NCI-H146 (cell line): ENCODE data around the gene AGBL4.
"Not testable (repeated sequence)": the region's sequence is repeated elsewhere in the genome, so short reads cannot be mapped to it uniquely, and the experiment has no call there.

Source experiments
- DNase-seq: peaks from one replicate; lab custom pipeline; 2025; lab: John Stamatoyannopoulos, UW

AGBL4 gene

DNA sequence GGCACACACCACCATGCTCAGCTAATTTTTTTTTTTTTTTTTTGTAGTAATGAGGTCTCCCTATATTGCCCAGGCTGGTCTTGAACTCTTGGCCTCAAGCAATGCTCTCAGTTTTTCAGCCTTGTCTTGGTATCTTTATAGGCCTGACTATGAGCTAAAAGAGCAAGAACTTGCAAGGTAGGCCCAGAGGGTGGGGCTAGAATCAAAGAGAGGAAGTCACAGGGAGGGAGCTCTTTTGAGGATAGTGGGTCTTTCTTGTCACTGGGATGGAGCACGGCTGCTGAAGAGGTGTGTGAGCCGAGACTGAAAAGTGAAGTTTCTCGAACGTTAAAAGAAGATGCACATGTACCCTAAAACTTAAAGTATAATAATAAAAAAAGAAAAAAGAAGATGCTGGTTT lies 987.1 kb downstream of the AGBL4 start:
- no peak for DNase-seq

DNA sequence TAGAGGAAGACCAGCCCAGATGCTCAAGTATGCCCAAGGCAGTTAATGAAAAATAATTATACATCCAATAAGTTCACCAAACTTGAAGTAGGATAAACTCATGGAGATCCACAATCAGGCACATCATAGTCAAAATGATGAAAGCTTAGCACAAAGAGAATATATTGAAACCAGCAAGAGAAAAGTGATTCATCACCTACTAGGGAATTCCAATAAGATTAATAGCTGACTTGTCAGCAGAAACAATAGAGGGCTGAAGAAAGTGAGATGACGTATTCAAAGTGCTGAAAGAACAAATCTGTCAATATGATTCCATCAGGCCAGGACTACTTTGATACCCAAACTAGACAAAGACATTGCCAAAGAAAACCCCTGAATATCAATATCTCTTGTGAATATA lies 995.4 kb downstream of the AGBL4 start:
- no peak for DNase-seq

DNA sequence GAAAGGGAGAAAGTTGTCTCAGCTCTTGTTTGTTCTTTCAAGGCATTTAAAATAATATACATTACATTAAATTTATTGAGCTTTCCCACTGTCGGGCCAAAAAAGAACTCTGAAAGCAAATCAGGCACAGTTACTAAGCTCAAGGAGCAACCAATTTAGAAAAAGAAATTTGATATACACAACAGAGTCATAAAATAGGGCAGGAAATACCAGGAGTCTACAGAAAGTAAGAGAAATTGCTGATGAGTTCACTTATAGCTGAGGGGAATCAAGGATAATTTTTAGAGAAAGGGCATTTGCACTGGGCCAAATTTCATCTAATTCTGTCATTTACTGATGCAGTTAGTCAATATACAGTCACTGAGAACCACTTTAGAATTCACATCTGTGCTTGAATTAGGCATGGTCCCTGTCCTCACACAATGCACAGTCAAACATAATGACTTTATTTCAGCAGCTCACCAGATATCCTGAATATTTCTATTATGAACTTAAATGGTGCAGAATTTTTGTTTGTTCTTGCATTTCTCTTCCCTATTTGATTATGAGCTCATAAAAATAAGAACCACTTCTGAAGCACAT lies 997.4 kb downstream of the AGBL4 start:
- no peak for DNase-seq

DNA sequence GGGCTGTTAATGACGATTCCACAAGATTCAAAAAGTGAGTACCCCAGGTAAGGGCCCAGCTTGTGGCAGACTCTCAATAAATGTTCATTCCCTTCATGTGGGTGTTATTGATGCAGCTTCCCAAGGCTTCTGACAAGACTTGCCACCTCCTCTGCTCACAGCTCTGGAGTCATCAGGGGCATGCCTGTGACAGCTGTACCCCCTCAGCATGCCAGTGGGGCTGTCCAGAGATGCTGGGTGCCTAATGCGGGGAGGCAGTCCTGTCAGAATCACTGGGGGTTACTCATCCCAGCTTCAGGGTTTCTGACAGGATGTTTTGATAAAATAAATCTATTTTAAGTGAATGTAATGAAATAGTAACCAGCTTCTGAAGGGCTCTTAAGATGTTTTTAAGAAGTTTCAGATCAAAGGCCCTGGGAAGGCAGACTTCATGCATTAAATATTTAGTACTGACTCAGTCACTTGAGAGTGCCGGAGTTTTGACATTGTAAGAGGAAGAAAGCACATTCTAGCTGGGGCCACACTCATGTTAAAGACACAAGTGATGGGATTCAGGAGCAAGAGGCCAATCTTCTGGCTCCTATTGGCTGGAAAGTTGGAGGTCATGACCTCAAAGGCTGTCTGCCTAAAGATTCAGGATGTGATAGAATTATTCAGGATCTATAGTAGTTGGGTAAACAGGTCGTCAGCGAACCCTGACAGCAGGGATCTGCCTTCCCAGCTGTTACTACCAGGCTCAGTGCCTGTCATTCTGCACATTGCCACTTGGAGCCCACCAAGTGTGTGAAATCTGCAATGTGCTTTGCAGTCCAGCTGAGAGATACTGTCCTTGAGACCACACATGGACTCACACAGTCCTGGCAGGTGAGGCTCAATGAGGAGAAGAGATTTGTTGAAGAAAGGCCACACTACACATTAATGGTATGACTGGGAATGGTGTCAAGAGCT lies 1007.5 kb downstream of the AGBL4 start:
- no peak for DNase-seq

DNA sequence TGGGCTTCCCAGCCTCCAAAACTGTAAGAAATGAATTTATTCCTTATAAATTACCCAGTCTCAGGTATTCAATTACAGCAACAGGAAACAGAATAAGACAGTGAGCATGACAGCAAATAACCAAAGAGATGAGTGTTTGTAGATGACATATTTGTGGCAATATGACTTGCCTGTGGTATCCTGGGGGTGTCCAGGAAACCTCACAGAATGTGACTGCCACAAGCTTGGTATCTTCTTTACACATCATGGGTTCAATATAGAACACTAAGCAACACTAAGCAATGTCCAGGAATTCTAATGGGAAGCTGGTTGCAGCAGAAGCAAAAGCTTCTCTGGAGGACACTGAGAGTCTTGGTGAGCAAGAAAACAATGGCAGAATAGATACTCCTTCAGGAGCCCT lies 1010.7 kb downstream of the AGBL4 start:
- no peak for DNase-seq

DNA sequence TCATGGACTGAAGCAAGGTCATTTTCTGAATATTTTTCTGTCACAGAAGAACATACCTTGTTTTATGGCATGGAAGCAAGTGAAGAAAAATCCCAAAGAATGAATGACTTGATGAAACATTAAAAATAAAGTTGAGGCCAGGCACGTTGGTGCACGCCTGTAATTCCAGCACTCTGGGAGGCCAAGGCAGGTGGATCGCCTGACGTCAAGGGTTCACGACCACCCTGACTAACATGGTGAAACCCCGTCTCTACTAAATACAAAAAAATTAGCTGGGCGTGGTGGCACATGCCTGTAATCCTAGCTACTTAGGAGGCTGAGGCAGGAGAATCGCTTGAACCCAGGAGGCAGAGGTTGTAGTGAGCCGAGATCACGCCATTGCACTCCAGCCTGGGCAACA lies 1020.8 kb downstream of the AGBL4 start:
- DNase-seq, result not testable (repeated sequence)

DNA sequence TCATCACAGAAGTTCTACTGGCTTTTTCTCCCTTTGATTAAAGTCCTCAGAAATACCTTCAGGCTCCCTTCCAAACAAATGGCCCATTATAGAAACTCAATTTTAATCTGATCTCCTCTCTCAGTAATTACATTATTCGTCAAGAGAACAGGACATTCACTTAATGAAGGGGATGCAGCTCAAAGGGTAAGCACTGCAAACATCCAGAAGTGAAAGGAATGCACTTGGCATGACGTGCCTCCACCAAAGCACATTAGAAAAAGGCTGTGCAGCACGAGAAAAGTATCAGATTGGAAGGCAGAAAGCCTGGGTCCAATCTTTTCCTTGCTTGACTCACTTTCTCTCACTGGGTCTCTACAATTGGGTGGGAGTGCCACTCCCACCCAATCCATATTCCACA lies 1024.4 kb downstream of the AGBL4 start:
- DNase-seq, result no peak

DNA sequence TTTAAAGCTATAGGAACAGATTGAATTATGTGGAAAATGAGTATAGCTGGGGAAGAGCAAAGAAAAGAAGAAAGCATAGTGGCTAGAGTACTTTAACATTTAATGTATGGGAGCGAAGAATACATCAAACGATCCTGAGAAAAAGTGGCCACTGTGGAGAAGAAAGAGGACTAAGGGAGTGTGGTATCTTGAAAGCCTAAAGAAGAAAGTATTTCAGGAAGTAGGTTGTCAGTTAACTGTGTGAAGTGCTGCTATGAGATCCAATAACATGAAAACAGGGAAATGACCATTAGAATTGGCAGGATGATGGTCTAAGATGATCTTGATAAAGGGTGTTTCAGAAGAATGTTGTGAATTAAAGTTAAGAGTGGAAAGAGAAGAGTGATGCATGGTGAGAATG lies 1027.4 kb downstream of the AGBL4 start:
- DNase-seq, result no peak

DNA sequence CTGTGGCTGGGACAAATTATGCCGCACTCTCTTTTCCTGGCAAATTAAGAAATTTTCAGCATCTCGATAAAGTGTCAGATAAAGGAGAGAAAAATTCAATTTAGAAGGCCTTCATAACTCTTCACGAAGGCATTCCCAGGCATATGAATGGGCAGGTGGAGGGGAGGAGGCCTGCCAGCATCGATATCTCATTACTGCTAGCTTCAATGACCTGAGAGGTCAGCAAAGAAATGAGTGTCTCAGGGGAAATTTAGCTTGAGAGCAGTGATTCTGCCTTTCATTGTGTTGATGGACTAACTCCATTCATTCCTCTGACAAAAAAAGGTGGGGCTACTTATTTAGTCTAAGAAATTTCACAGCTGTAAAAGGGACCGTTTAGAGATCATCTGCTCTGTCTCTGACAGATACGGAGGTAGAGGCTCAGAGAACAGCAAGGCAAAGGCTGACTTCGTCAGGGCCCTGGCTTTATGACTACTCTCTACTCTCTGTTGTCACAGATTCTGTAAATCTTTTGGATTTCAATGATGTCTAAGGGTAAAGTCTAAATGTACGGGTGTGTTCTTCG lies 1035.0 kb downstream of the AGBL4 start:
- DNase-seq, result no peak

DNA sequence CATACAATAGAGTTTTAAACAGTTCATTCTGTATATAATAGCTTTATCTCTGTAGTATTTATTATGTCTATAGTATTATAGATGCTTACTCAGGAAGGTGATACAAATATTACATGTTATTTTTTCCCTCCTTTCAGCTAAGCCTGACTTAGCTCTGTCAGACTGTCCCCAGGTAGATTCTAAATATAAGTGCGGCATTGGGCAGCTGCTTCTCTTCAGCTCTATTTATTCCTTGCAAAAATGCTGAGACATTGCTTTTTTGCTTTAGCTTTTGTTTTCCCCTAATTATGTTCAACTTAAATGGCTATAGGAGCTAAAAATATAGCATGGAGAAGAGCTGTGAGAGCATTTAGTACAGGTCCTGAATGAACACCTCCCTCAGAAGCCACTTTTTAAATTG lies 1043.8 kb downstream of the AGBL4 start:
- no peak for DNase-seq

DNA sequence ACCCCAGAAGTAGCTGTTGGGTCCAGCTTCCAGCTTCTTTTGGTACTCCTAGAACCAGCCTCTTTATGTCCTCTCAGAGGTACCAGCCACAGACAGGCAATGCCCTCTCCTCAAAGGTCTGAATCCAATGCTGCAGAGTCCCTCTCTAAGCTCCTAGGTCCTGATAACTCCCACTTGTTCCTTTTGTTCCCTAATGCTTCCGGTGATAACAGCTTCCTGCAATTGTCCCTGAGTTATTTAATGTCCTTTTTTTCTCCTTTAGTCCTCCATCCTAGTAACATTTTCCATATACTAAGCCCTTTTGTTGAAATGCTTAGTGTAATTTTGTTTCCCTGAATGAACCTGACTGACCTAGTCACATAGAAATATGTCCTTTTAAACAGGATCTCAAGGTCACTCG lies 1045.3 kb downstream of the AGBL4 start:
- DNase-seq, result peak; percentile 2

DNA sequence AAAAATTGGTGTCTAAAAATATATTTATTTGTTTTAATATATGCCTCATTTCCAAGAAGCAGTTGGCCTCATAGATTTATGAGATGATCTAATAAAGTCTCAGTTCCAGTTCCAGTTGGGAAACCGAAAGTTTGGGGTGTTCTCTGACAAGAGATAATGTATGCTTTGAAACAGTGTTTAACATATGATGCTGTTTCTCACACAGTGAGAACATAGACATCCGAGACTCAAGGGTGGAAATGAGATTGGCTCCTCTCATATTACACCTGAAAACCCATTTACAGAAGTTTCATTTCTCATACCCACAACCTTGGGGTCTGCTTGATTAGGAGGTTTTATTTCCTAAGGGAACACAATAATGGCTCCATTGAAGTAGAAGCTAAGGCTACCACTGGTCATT lies 1046.5 kb downstream of the AGBL4 start:
- DNase-seq, result no peak

DNA sequence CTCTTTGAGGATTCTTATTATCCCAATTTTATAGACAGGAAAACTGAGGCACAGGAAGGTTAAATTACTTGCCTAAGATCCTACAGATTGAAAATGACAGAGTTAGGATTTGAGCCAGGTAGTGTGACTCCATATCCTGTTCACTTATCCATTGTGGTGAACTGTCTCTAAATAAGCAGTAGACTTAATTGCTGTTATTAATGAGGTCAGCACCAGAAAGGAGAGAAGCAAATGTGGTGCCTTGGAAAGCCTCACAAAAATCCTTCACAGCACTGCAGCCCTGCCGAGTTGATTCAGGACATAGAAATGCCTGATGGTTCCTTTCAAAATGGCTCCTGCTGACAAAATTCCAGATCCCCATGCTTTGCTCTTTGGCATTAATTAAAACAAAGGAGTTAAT lies 1053.8 kb downstream of the AGBL4 start:
- no peak for DNase-seq

DNA sequence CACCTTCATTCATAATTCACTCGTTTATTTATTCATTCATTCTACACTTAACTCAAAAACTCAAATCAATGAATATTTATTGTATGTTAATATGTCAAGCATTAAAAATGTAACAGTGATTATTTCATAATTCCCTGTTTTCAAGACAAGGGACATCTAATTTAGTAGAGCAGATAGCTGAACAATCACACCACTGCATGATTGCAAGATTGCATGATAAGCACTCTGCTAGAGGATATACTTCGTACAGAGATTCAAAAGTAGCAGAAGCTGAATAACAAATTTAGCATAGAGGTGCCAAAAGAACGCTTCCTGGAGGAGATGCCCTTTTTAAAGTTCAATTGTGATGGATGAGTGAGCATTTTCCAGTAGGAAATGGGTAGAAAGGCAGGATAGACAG lies 1056.4 kb downstream of the AGBL4 start:
- no peak for DNase-seq

DNA sequence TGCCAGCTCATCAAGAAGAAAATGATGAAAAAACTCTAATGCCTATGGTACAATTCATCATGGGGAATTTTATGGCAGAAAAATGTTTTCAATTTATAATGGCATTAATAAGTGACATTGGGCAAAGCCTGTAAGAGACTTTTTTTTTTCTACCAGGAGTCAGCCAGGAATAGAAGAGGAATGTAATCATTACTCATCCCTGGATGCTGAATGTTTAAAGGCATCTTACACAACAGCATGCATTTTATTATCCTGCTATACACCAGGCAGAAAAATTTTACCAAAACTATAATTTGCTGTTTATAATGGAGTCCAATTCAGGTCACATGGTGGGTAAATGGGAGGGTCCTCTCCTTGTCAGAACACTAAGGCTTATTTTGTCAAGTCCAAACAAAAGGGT lies 1057.2 kb downstream of the AGBL4 start:
- DNase-seq, result no peak

DNA sequence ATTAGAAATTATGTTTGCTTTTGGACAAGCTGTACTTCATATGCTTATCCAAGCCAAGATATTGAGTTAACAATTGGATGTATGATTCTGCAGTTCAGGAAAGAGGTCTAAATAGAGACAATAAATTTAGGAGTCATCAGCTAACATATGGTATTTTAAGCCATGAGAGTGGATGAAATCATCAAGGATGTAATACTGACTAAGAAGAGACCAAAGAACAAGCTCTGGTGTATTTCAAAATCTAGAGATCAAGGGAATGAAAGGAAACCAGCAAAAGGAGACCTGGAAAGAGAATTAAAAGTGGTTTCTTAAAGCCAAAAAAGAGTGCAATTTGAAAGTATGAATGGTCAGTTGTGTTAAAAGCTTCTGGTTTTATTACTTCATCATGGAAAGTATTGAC lies 1063.4 kb downstream of the AGBL4 start:
- no peak for DNase-seq

DNA sequence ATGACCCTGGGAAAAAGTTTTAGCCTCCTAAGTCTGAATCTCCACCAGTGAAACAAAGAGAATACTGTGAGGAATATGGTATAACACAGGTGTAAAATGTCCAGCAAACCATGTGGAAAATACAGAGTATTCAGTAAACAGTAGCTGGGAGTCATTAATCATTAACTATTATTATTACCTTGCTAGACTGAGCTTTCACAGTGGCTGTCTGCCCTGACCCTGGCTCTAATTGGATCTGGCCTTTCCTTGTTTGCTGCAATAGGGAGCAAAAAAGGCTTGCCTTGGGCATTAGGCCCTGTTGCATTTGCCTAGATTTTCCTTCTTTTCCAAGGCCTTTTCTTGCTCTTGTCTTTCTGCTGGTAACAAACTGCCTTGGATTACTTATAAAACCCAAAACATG lies 1068.0 kb downstream of the AGBL4 start:
- DNase-seq, result no peak

DNA sequence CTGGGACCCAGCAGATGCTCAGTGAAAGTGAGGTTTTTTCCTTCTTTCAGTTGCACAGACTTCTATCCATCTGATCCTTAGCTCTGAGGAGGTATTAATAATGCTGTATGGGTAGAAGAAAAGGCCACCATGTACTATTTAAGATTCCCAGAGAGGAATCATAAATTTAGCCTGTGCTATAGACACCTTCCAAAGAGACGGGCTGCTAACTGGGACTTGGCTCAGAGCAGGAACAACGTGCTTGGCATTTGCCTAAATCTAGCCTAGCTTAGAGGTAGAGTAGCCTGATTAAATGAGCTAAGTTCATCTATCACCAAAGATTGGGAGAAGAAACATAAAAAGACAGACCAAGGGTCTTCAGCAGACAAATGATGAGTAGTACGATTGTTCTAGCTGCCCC lies 1070.1 kb downstream of the AGBL4 start:
- no peak for DNase-seq

DNA sequence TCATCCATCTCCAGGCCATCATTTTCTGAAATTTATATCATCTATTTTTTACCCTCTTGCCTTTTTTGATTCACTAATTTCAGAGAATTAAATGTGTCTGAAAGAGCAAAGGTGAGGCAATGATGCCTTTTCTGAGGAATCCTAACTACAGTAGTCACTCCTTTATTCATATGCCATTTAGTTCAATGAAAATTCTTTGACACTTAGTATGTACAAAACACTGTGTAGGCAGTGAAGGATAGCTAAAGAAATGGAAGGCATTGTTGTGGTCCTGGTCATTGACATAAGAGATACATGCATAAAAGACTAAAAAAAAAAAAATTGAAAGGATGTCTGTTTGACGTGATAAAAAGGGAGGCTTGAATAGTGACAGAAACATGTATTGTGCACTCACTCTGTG lies 1075.2 kb downstream of the AGBL4 start:
- no peak for DNase-seq

DNA sequence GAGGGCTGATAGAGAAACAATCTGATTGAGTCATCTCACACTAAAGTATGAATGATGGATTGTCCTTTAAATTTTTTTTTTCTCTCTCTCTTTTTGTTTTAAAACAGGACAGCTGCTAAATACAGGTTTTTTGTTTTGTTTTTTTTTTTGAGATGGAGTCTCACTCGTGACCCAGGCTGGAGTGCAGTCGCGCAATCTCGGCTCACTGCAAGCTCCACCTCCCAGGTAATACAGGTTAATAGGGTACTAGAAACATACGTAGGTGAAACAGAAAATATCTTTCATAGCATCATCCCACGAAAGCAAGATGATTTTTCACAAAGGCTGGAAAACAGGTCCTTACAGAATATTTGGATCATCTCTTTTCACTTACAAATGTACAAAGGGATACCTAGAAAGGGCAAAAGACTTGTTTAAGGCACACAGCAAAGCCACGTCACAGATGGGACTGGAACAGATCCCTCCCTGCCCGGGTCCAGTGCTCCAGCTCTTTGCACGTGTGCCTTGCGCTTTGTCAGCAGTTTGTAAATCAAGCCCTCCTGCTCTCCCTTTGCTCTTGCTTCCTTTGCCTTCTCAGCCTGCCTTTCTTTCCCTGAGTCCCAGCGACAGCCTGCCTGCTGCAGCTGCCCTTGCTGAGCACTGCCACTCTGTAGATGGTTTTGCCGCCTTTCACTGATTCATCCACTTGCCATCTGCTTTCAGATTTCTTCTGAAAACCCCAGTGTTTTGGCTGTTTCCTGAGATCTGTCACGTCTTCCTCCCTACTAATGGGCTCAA lies 1075.8 kb downstream of the AGBL4 start:
- no peak for DNase-seq

DNA sequence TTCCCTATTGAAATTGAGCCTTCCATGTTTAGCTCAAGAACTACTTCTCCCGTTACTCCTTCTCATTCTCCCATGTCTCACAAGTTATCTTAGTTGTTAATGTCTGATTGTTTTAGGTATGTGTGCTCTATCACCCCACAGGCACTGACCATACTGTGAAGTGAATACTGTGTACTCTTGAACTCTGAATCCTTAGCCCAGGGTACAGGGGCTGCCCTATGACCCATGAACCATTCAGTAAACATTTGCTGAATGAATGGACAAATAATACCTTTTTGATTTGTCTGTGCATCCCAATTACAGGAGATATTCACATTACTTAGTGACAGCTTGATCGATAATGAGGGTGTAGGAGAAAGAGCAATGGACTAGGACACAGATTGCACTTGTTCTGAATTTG lies 1077.7 kb downstream of the AGBL4 start:
- no peak for DNase-seq

DNA sequence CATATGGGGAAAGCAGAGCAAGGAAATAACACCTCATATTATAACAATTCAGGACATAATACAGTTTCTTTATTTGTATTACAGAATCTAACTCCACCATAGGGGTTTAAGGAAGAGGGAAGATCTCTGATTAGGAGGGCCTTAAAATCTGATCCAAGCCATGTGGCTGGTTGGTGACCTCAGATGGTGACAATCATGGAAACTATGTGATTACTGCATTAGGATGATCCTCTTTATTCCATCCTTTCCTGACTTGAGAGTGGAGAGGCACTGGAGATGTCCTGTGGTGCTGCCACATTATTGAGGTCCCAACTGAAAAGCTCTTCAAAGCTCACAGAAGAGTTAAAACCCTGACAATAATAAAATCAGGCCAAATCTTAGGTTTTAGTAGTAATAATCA lies 1078.9 kb downstream of the AGBL4 start:
- no peak for DNase-seq

DNA sequence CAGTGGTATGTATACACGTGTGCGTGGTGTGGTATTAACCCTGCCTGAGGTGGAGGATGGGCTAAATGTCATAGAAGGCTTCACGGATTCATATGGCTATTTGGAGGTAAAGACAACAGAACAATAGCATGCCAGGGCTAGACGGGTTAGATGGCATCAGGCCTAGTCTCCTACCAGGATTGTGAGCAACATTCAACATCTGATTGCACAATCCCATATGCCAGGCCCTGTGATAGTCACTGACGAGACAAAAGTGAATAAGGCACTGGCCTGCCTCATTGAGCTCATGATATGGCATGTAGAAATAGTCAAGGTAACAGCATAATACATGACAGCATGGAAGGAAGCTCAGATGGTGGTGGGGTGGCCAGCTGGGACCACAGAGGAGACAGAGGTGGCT lies 1079.9 kb downstream of the AGBL4 start:
- DNase-seq, result no peak
